Thoracic aorta (tissue), 2 donors: Measurements from ENCODE around the gene CDH23. TPM values are rescaled to one million over a fixed set of nuclear protein-coding genes. Genes with fewer than 3 reads are reported as not detected.

Source experiments
- ATAC-seq: fragments of 150-250 bp; one replicate; pipeline ENCODE4 v1.8.0; 2017; ENCODE audit warnings: low read depth; ENCODE audit not compliant: insufficient number of reproducible peaks, low FRiP score
- DNase-seq: peaks from one replicate; pipeline ENCODE4 v3.0.0-alpha.2; 2020; ENCODE audit warnings: low spot score
- H3K27ac ChIP-seq, 2 donors: fragments of 200-600 bp; sonication (generic); 1 replicate in 1 of 2; 2 replicates in 1 of 2; pipeline ENCODE4 v1.5.1; 2016; ENCODE audit warnings: mild to moderate bottlenecking in 2 of 2, moderate library complexity in 2 of 2
- H3K27me3 ChIP-seq: fragments of 200-600 bp; sonication (generic); replicated peaks from 2 replicates; pipeline ENCODE4 v1.6.0; 2016; ENCODE audit warnings: mild to moderate bottlenecking; ENCODE audit not compliant: insufficient read depth
- H3K36me3 ChIP-seq: fragments of 200-600 bp; sonication (generic); one replicate; pipeline ENCODE4 v1.5.1; 2016
- H3K4me1 ChIP-seq, 2 donors: fragments of 200-600 bp; sonication (generic); 1 replicate in 1 of 2; 2 replicates in 1 of 2; pipeline versions ENCODE4 v1.5.1 to v1.6.0; 2016; ENCODE audit warnings: low read depth in 2 of 2, mild to moderate bottlenecking in 1 of 2; ENCODE audit not compliant: control insufficient read depth in 1 of 2
- H3K4me3 ChIP-seq: fragments of 200-600 bp; sonication (generic); 2 replicates; pipeline ENCODE4 v1.5.1; 2016; ENCODE audit warnings: mild to moderate bottlenecking
- H3K9me3 ChIP-seq: fragments of 200-600 bp; sonication (generic); 2 replicates; pipeline ENCODE4 v1.5.1; 2016
- total RNA-seq, 2 donors: library from RNA; depleted of rRNA; stranded (reverse); fragments of >200 nt; gene quantifications; one replicate each; pipeline versions ENCODE4 v1.1.0 to v1.2.3, GENCODE V29; 2016
- TF ChIP-seq, protein P1 (sequence below): fragments of 200-600 bp; sonication (generic); IDR thresholded peaks from one replicate; pipeline ENCODE4 v1.5.1; 2019; ENCODE audit warnings: antibody characterized with exemption

The CDH23 gene
- total RNA-seq, 2 donors from 2014 or later: 10.6 to 10.8 TPM

DNA sequence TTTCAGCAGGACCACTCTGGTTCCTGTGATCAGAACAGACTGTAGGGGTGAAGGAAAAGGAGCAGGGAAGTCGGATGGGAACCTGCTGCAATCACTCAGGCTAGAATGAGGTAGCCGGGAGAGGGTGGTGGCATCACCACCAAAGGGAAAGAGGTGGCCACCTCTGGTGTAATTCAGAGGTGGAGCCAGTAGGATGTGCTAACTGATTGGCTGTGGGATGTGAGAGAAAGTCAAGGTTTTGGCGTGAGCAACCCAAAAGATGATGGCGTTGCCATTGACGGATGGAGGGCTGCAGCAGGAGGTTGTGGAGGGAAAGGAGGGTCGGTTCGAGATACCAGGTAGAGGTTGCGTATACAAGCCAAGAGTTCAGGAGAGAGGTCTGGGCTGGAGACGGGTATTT is 384.0 kb downstream of the CDH23 start:
- TF ChIP-seq, protein P1, sequence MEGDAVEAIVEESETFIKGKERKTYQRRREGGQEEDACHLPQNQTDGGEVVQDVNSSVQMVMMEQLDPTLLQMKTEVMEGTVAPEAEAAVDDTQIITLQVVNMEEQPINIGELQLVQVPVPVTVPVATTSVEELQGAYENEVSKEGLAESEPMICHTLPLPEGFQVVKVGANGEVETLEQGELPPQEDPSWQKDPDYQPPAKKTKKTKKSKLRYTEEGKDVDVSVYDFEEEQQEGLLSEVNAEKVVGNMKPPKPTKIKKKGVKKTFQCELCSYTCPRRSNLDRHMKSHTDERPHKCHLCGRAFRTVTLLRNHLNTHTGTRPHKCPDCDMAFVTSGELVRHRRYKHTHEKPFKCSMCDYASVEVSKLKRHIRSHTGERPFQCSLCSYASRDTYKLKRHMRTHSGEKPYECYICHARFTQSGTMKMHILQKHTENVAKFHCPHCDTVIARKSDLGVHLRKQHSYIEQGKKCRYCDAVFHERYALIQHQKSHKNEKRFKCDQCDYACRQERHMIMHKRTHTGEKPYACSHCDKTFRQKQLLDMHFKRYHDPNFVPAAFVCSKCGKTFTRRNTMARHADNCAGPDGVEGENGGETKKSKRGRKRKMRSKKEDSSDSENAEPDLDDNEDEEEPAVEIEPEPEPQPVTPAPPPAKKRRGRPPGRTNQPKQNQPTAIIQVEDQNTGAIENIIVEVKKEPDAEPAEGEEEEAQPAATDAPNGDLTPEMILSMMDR: no peak
- no peaks in the 10 kb centered on the region for H3K36me3 ChIP-seq
- no peak for DNase-seq
- H3K9me3 ChIP-seq: no peaks in the 10 kb centered on the region
- H3K27ac ChIP-seq: no peak overlapping the region
- no peak overlapping the region for H3K4me3 ChIP-seq
- H3K4me1 ChIP-seq: peaks cover 0 to 6% of the 10 kb centered on the region in 2 donors
- H3K27me3 ChIP-seq: no peaks in the 10 kb centered on the region
- ATAC-seq: no peak

DNA sequence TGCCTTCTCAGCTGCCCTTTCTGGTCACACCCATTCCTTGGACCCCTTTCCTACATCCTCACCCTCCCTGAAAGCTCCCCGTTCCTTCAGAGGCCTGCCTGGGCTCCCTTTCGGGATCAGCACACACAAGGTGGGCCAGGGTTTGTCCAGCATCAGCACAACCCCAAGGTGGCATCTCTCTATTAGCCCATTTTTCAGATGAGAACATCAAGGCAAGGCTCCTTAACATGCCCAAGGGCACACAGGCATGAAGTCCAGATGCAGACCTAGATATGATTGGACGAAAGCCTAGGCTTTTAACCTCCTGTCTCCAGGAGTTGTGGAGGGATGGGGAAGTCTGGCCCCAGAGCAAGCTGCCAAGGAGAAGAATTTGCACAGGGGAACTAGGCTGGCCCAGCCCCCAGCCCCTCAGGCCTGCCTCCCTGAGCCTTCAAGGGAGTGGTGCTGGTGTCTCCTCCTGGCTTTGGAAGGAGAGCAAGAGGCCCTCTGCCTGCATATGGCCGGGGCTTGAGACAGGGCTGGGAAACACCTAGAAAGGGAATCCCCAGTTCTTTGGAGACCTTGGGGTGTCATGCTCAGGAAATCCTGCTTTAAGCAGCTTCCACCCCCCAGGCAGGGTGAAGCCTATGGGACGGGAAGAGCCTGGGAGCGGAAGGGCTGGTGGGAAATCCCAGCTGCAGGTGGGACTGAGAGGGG is 385.6 kb downstream of the CDH23 start:
- peaks cover 0 to 3% of the 10 kb centered on the region in 2 donors for H3K4me1 ChIP-seq
- H3K27me3 ChIP-seq: no peaks in the 10 kb centered on the region
- DNase-seq (no peak), ATAC-seq (no peak)
- H3K36me3 ChIP-seq: no peaks in the 10 kb centered on the region
- no peaks in the 10 kb centered on the region for H3K9me3 ChIP-seq
- no peak overlapping the region for H3K4me3 ChIP-seq
- H3K27ac ChIP-seq: no peak overlapping the region
- TF ChIP-seq, protein P1: no peak

DNA sequence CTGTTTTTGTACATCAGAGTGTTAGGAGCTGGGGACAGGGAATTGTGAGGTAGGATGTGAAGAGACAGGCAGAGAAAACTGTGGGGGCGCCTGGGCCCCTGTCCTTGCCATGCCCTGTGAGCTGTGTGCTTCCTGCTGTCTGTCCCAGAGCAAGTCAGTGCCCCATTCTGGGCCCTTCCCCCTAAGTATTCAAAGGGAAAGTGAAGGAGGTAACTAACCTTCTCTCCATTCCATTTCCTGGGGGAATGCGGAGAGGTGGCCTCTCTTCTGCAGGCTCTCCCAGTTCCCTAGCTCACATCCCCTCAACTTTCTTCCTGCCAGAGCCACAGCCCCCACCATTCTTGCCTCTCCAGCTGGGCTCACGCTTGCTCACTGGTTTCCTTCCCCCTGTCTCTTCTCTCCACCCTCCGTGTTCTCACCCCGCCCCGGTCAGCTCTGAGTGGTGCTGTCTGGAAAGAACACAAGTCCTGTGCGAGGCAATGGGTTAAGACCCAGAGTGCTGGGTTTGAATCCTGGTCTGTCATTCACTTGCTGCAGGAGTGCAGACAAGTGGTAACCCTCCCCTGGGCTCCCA is 386.3 kb downstream of the CDH23 start:
- TF ChIP-seq, protein P1: no peak
- H3K27ac ChIP-seq: no peak overlapping the region
- no peaks in the 10 kb centered on the region for H3K9me3 ChIP-seq
- H3K27me3 ChIP-seq: no peaks in the 10 kb centered on the region
- no peak overlapping the region for H3K4me3 ChIP-seq
- ATAC-seq (no peak), DNase-seq (no peak)
- H3K4me1 ChIP-seq: peaks cover 0 to 3% of the 10 kb centered on the region in 2 donors
- H3K36me3 ChIP-seq: no peaks in the 10 kb centered on the region

DNA sequence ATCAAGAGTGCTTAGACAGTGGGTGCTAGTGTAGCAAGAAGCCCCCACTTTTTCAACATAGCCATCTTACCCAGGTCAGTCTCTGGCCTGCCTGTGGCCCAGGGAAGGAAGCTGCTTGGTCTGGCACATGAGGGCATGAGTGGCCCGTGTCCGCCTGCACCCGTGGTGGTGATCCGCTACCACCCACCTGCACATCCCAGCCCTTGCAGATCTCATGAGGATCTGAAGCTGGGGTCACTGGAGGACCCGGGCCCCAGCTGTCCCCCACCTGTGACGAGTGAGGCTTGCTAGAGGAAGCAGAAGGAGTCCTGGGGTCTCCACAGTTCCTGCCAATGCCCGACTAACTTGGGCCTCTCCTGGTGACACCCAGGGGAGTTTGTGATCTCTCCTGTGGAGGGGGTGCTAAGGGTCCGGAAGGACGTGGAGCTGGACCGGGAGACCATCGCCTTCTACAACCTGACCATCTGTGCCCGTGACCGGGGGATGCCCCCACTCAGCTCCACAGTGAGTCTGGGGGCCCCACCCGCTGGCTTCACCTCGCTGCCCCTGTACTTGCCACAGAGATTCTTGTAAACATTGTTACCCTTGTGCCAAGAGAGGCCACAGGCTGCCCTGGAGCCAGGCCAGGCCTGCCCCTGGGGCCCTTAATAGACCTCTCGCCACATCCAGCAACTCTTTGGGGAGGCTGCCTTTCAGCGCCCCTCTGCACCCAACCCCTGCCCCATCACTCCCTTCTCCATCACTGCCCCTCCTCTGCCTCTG is 387.4 kb downstream of the CDH23 start:
- H3K27me3 ChIP-seq: no peaks in the 10 kb centered on the region
- H3K9me3 ChIP-seq: no peaks in the 10 kb centered on the region
- ATAC-seq (no peak), DNase-seq (no peak)
- peaks cover 0 to 3% of the 10 kb centered on the region in 2 donors for H3K4me1 ChIP-seq
- H3K4me3 ChIP-seq: no peak overlapping the region
- H3K27ac ChIP-seq: no peak overlapping the region
- TF ChIP-seq, protein P1: no peak
- no peaks in the 10 kb centered on the region for H3K36me3 ChIP-seq

DNA sequence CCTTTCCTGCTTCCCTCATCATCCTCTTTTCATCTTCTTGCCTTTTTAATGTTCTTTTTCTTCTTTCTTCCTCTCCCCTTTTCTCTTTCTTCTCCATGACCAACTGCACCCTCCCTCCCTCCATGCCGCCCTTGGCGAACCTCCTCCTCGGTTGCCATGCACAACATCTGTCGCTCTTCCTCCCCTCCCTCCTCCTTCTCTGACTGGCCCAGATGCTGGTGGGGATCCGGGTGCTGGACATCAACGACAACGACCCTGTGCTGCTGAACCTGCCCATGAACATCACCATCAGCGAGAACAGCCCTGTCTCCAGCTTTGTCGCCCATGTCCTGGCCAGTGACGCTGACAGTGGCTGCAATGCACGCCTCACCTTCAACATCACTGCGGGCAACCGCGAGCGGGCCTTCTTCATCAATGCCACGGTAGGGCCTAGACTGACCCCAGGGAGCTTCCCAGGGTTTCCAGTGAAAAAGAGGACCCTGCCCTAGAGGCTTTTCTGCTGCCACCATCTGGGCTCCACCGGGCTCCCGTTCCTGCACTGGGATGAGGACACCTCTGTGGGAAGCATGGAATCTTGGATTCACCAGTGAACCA is 388.1 kb downstream of the CDH23 start:
- H3K4me3 ChIP-seq: no peak overlapping the region
- H3K4me1 ChIP-seq: peaks cover 0 to 3% of the 10 kb centered on the region in 2 donors
- DNase-seq (no peak), ATAC-seq (no peak)
- TF ChIP-seq, protein P1: no peak
- no peaks in the 10 kb centered on the region for H3K9me3 ChIP-seq
- no peak overlapping the region for H3K27ac ChIP-seq
- no peaks in the 10 kb centered on the region for H3K27me3 ChIP-seq
- H3K36me3 ChIP-seq: no peaks in the 10 kb centered on the region
